Stomach (tissue), 4 donors: Measurements from ENCODE around the gene KLF15.

ENCODE experiments used
- EP300 ChIP-seq: sonication (generic); formaldehyde crosslinking; IDR thresholded peaks from one replicate; pipeline ENCODE4 v1.6.1; 2017; ENCODE audit warnings: antibody characterized with exemption
- TF ChIP-seq, protein P1 (sequence below), 7 experiments: fragments of 450-650 bp in 4 of 7; fragments of 200-600 bp in 3 of 7; sonication (generic) in 3 of 7; IDR thresholded peaks; one replicate each; pipeline ENCODE4 v1.5.1; 2016 to 2019; ENCODE audit warnings: antibody characterized with exemption in 7 of 7, control low read depth in 2 of 7, mild to moderate bottlenecking in 1 of 7

GRCh38 chr3:126370606-126371005 lies 13.4 kb upstream of the KLF15 start:
- TF ChIP-seq, protein P1, sequence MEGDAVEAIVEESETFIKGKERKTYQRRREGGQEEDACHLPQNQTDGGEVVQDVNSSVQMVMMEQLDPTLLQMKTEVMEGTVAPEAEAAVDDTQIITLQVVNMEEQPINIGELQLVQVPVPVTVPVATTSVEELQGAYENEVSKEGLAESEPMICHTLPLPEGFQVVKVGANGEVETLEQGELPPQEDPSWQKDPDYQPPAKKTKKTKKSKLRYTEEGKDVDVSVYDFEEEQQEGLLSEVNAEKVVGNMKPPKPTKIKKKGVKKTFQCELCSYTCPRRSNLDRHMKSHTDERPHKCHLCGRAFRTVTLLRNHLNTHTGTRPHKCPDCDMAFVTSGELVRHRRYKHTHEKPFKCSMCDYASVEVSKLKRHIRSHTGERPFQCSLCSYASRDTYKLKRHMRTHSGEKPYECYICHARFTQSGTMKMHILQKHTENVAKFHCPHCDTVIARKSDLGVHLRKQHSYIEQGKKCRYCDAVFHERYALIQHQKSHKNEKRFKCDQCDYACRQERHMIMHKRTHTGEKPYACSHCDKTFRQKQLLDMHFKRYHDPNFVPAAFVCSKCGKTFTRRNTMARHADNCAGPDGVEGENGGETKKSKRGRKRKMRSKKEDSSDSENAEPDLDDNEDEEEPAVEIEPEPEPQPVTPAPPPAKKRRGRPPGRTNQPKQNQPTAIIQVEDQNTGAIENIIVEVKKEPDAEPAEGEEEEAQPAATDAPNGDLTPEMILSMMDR (IDR thresholded peaks at IDR 0.05), result no peak
- TF ChIP-seq EP300, result no peak
